ENCODE results near the gene ENTPD1. TPM values are rescaled to one million over a fixed set of nuclear protein-coding genes. Genes with fewer than 3 reads are reported as not detected.

The ENTPD1 gene
- polyA plus RNA-seq, 4 donors, result 12.6 to 23.5 (median 23.2) TPM

DNA sequence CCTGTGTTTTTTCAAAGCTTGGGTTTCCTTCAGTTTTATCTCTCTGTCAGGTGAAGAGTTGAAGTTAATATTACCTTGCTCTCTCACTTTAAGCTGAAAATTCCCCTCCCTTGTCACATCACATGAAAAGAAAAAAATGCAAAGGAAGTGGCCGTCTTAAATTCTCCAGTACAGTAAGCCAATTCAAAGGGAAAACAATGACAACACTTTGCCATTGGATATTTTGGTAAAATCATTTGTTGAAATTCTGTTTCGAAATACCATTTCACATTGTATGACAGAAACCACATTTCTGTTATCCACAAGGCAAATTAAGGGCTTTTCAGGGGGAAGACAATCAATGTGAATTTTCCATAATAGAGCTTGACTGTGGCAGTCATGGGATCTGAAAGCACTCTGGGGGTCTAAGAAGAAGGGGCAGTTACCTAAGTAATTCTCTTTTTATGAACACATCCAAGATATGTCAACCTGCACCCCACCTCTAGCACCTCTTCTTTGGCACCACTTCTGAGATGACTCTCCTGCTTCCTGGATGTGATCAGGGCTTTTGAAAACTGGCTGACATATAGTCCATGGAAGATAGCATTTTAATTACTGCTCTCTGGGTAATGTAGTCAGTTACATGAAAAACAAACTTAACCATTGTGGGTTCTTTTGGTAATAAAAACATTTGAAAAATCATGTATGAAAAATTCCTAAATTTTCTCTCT is 63.8 kb downstream of the ENTPD1 start:
- no peak for DNase-seq (ENCODE audit: low read depth in 4 of 4, low spot score in 3 of 4)

DNA sequence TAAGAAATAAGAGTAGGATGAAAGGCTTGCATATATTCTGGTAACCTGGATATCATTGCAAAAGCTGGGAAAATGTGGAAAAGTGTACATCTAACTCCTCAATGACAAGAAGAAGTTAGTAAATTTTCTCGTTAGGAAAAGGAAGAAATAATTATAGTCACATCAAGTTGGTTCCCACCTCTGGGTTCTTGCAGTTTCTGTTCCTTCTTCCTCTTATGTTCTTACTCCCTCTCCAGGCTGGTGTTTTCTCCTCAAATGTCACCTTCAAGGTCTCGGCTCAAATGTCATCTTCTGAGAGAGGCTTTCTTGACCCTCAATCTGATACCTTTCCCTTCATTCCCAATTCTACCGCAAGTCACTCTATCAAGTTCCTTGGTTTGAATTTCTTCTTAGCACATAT is 64.4 kb downstream of the ENTPD1 start:
- no peak for DNase-seq (ENCODE audit: low read depth in 4 of 4, low spot score in 3 of 4)

DNA sequence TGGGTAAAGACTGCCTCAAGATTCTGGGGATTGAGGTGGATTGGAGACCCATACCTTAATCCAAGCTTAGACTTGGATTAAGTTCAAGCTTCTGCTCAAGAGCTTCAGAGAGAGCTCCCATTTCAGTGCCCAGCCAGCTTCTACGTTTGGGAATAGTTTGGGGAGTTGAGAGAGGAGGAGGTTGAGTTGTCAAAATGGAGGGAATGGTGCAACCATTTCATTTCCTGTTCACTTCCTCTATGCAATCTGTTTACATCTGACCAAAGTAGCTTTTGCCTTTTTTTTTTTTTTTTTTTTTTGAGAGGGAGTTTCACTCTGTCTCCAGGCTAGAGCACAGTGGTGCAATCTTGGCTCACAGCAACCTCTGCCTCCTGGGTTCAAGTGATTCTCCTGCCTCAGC is 65.8 kb downstream of the ENTPD1 start:
- no peak for DNase-seq (ENCODE audit: low read depth in 4 of 4, low spot score in 3 of 4)

DNA sequence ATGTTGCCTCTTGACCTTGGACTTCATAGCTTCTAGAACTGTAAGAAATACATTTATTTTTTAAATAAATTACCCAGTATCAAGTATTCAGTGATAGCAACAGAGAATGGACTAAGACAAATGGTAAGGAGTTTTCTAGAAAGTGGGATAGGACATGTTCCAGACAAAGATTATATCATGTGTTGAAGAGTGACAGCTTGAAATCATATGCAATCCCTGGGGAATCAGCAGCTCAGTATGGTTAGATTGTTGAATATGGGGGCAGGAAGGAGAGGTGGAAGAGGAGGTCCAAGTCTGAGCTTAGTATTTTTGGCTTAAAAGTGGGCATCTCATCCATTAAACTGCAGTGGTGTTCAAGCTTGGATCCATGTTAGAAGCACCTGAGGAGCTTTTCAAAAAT is 74.1 kb downstream of the ENTPD1 start:
- no peak for DNase-seq (ENCODE audit: low read depth in 4 of 4, low spot score in 3 of 4)

DNA sequence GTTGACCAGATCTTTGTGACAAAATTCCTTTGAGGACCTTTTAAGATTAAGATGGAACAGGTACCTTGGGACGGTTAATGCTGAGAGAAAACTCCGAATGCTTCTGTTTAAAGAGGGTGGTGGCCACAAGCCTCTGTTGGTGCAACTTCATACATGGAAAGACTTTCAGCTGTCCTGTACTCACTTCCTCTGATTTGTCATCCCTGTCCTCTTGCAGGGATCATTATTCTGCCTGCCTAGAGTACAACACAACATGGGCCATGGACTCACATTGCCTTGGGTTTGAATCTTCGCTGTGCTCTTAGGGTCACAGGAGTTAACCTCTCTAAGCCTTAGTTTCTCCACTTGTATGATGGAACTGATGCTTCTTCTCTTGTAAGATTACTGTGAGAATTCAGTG is 75.1 kb downstream of the ENTPD1 start:
- DNase-seq (ENCODE audit: low read depth in 4 of 4, low spot score in 3 of 4), result no peak

DNA sequence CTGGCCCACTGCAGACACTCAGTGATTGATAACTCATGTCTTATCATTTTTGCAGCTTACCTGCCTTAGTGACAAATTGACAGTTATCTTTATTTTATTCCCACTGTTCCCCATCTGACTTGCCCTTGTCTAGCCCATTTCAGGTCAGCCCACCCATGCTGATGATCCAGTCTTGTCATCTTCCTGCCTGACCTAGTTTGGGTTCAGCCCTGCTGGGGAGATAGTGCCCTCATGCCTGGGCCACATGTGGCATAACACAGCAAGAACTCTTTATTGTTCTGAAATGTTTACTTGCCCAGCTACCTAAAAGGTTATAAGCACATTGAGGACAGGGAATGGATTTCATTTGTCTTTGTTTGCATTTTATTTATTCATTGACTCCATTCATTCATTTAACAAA is 75.6 kb downstream of the ENTPD1 start:
- DNase-seq (ENCODE audit: low read depth in 4 of 4, low spot score in 3 of 4), result no peak

DNA sequence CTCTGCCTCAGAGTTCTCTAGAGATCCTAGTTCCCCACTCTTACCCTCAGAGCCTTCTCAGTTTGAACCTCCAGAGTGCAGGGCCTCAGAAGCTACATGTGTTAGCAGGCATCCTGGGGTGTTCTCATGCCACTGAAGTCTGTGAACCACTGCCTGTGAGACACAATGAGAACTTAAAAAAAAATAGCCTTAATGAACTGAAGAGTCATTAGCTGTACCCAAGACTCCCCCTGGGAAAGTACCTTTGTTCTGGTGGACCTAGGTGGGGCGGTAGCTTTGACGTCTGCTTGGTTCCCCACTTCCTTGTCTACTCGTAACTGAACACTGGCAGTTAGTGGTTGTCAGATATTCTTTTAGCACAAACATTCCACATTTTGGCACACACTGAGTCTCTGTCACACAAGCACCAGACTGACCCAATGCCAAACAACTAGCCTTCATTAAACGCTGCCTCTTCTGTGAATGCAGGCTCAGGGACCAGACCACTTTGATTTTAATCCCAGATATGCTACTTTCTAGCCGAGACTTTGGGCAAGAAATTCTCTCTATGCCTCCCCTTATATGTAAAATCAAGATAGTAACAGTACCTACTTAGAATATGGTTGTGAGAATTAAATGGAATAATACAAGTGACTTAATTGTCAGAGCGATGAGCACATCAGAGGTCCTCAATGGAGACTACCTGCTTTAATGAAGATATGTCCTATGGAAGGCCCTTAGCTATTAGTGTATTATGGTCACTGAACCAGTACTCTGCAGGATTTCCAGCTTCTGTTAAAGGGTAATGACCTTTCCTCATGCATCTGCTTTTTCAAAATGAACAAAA is 76.5 kb downstream of the ENTPD1 start:
- no peak for DNase-seq (ENCODE audit: low read depth in 4 of 4, low spot score in 3 of 4)

DNA sequence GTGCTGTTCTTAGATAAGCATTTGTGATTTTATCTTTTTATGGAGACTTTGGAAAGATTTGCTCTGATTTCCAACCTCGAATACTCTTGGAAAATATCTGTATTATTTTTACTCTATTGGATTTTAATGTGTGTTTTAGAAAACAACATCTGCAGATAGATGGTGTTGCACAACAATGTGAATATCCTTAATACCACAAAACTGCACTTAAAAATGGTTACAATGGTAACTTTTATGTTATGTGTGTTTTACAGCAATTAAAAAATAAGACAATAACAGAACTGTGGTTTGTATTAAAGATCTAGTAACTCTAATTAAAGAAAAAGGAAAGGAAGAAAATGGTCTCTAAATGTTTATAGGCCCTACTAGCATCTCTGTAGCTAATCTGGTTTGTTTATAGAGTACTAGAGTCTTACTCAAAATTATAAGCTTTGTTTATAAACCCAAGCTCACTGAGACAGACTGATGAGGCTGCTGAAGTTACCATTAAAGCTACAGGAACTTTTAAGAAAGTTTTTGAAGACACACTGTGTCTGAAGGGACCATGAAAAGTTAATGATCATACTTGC is 77.2 kb downstream of the ENTPD1 start:
- no peak for DNase-seq (ENCODE audit: low read depth in 4 of 4, low spot score in 3 of 4)

DNA sequence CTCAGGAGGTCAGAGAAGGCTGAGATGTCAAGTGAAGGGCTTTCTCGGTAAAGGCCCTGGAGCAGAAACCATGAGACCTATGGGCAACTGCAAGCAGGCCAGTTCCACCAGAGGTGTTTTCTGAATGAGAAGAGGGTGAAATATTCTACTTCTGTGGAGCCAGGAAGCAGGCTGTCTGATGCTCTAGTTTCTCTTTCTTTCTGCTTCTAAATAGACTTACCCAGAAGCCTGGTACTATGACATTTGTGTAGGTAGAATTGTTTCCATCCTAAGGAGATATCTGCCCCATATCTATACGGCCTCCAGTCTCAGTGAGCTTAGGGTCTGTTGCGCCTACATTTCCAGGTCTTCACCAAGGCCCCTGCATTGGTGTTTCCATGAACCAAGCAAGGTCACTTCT is 78.4 kb downstream of the ENTPD1 start:
- no peak for DNase-seq (ENCODE audit: low read depth in 4 of 4, low spot score in 3 of 4)

DNA sequence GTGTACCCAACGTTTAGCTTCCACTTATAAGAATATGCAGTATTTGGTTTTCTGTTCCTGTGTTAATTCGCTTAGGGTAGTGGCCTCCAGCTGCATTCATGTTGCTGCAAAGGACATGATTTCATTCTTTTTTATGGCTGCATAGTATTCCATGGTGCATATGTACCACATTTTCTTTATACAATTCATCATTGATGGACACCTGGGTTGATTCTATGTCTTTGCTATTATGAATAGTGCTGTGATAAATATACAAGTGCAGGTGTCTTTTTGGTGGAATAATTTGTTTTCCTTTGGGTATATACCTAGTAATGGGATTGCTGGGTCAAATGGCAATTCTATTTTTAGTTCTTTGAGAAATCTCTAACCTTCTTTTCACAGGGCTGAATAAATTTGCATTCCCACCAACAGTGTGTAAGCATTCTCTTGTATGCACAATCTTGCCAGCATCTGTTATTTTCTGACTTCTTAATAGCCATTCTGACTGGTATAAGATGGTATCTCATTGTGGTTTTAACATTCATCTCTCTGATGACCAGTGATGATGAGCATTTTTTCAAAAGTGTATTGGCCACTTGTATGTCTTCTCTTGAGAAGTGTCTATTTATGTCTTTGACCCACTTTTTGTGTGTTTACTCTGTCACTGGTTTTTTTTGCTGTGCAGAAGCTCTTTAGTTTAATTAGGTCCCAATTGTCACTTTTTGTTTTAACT is 79.3 kb downstream of the ENTPD1 start:
- no peak for DNase-seq (ENCODE audit: low read depth in 4 of 4, low spot score in 3 of 4)

DNA sequence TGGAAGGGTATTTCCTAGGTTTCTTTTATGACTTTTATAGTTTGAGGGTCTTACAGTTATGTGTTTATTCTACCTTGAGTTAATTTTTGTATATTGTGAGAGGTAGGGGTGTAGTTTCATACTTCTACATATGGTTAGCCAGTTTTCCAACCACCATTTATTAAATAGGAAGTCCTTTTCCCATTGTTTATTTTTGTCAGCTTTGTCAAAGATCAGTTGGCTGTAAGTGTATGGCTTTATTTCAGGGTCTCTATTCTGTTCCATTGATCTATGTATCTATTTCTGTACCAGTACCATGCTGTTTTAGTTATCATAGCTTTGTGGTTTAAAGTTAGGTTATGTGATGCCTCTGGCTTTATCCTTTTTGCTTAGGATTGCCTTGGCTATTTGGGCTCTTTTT is 79.9 kb downstream of the ENTPD1 start:
- DNase-seq (ENCODE audit: low read depth in 4 of 4, low spot score in 3 of 4), result no peak

DNA sequence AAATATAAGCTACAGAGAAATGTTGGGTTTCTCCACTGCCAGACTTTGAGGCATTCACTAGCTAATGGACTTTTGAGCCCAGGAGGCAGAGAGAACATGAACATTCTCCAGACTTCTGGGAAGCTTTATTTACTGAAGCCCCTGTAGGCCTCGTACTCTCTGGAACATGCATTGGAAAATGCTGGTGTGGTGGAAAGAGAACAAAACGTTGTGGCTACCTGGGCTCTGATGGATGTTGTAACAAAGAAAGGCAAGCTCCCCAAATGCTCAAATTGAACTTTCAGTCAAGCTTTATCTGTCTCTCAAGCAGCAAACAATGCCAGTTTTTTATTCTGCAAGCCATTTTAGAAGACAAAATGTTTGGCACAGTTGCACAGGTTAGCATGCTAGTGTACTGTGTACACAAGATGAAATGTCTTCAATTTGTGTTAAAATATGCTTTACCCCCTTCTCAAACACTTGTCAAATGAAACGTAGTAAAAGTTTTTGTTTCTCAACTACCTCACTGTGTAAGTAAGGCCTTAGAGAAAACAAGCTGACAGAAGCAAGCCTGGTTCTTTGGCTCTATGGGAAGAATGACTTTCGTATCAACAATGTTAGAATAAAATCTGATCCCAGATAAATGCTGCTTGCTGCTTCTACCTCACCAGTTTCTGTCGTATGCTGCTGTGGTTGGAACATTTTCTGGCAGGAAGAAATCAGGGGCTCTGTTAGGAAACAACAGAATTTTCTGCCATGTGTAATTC is 80.8 kb downstream of the ENTPD1 start:
- DNase-seq (ENCODE audit: low read depth in 4 of 4, low spot score in 3 of 4), result no peak

DNA sequence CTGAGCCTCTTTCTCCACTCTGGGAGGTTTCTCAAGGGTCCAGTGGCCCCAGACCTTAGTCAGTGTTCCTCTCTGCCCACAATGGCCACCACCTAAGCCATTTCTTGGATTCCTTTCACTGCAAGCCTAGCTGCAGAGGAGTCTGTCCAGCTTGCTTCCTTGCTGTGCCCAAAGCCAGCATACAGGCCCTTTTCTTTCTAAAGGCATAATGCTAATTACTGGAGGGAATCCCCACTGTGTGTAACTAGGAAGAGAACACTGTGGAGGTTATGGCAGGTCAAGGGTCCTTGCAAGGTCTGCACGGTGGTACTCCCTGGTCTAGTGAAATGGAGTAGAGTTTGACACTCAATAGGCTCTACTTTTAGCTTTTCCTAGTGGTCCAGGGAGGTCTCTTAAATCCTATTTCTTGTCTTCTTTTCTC is 81.4 kb downstream of the ENTPD1 start:
- no peak for DNase-seq (ENCODE audit: low read depth in 4 of 4, low spot score in 3 of 4)

DNA sequence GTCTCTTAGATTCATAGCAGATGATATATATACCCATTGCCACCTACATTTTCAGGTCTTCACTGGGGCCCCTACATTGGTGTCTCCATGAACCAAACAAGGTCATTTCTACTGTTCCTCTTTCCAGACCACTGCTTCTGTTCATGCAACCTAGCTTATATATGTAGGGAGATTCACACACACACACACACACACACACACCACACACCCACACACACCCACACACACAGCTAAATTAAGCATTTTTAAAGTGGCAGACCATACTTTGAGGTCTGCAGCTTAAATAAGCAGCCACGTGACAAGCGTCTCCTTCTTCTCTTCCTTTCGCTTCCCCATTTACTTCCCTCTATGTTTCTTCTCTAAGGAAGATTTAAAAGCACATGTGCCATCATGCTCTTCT is 81.8 kb downstream of the ENTPD1 start:
- no peak for DNase-seq (ENCODE audit: low read depth in 4 of 4, low spot score in 3 of 4)

DNA sequence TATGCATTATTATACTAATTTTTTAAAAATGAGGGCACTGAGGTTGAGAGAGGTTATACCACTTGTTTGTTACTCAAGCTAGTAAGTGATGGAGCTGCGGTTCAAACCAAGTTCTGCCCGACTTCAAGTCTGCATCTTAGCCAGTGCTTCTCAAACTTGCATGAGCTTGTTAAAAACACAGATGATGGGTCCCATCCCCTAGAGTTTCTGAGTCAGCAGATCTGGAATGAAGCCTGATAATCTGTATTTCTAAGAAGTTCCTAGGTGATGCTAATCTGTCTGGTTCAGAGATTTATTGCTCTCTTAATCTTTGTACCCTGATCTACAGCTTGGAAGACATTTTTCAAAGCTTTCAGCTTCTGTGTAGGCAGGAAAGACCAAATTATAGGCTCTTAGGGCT is 84.2 kb downstream of the ENTPD1 start:
- no peak for DNase-seq (ENCODE audit: low read depth in 4 of 4, low spot score in 3 of 4)

DNA sequence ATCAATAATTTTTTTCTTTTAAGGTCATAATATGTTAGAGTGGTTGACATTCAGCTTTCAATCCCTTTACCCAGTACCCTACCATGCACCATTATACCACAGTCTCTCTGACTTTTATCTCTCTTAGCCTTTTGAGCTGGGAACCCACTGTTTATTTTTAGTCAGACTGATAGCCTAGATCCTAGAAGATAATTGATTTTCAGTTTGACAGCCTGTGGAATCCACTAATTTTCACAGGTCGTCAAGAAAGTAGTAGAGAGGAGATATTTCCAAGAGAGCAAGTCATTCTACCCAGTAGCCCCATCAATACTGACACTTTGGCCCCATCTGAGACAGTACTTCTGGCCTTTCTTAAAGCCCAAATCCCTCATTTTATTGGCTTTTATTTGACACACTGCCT is 84.7 kb downstream of the ENTPD1 start:
- no peak for DNase-seq (ENCODE audit: low read depth in 4 of 4, low spot score in 3 of 4)

DNA sequence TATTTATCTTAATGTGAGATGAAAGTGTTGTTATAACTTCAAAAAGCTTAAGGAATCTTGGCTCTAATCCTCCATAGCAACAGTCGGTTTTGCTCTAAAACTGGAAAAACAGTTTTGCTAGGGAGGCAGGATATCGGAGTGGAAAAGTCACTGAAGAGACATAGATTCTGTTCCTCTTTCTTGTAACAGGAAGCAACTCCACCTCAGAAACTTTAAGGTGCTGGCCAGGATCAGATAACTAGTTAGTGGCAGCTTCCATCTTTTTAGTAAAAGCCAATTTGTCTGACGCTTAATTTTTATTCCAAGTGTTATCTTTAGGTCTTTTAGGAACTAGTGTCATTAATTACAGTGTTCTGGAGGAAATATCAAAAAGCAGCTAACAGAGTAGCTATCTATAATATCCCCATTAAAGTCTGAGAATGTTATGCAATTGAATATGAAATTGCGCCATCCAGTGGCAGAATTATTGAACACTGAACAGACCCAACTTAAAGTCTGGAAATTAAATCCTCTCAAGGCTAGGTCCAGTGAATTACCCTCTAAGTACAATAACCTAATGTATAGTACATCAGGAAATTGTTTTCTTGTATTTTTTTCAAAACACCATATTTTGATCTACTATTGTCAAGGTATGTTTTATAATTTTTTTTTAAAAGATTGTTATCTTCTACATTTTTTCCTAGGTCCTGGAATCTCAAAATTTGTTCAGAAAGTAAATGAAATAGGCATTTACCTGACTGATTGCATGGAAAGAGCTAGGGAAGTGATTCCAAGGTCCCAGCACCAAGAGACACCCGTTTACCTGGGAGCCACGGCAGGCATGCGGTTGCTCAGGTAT is 85.9 kb downstream of the ENTPD1 start:
- peak in 3 of 4 donors; percentile 38 to 58 (median 56) for DNase-seq (ENCODE audit: low read depth in 4 of 4, low spot score in 3 of 4)

DNA sequence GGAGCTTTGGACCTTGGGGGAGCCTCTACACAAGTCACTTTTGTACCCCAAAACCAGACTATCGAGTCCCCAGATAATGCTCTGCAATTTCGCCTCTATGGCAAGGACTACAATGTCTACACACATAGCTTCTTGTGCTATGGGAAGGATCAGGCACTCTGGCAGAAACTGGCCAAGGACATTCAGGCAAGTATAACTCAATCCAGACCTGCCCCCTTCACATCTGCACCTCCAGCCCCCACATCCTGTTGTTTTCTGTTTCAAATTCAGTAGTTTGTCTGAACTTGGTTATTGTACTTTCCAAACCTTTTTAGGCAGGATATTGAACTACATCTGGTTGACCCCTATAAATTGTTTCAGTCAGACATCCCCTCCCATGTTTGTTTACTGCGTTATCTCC is 89.4 kb downstream of the ENTPD1 start:
- no peak for DNase-seq (ENCODE audit: low read depth in 4 of 4, low spot score in 3 of 4)

DNA sequence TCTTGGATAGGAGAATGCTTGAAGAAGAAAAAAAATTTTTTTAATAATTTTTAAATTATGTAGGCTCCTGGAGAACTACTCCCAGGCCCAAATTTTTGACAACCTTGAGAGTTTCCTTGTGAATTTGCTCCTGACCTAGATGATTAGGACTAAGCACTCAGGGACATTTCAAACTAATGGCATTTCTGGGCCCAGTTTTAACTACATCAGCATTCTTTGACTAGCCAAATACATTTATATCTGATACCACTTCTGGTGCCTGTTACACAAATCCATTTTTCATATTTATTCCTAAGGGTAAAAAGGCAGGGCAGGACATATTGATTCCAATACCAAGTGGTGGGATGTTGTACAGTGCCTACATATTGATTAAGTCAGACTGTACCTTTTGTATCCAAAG is 91.0 kb downstream of the ENTPD1 start:
- no peak for DNase-seq (ENCODE audit: low read depth in 4 of 4, low spot score in 3 of 4)

DNA sequence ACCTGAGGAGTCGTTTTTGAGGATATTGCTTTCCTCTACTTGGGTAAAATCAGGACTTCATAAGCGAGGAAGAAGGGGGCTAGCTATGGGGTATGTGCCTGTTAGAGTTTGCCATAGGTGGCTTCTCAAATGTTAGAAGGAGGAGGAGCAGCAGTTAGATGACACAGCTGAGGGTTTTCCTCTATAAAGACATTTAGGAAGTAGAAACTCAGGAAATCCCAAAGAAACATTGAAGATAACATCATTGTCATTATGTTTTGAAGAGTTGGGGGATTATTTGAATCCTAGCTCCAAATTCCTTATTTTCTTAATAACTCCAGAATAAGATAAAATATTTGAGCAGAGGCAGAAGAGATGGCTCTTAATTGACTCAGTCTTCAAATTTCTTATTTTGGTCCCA is 92.9 kb downstream of the ENTPD1 start:
- no peak for DNase-seq (ENCODE audit: low read depth in 4 of 4, low spot score in 3 of 4)

All from left renal pelvis (tissue), 4 donors.